Stimulated activated CD4-positive, alpha-beta T cell treated with anti-CD3 and anti-CD28 coated beads, Interleukin-1b, Interleukin-23, amount 100 ng/mL, for 48 hours (primary cell): ENCODE measurements around the gene FOXO3.
"Not testable (repeated sequence)": the region's sequence is repeated elsewhere in the genome, so short reads cannot be mapped to it uniquely, and the experiment has no call there.

ENCODE experiments used
- DNase-seq: peaks from one replicate; pipeline ENCODE4 v3.0.0-alpha.2; 2020

FOXO3 gene

GRCh38 chr6:108635505-108636226, 74.9 kb downstream of the FOXO3 start:
- peak; percentile 22 for DNase-seq

DNA sequence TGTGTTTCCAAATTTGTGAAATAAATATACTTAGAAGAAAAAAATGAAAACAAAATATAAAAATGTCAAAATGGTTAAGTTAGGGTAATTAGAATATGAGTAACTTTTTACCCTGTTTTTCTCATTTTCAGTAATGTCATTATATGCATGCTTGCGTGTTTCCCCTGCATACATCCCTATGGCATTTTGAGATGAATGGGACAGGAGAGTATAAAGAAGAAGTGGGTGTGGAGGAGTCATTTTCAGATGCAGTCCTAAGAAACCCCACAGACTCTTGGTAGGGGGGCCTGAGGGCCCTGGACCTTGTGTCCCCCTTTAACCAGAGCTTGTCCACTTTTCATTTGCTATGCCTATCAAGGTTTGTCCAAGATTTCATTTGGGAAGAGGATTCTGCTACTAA, 77.2 kb downstream of the FOXO3 start:
- no peak for DNase-seq

DNA sequence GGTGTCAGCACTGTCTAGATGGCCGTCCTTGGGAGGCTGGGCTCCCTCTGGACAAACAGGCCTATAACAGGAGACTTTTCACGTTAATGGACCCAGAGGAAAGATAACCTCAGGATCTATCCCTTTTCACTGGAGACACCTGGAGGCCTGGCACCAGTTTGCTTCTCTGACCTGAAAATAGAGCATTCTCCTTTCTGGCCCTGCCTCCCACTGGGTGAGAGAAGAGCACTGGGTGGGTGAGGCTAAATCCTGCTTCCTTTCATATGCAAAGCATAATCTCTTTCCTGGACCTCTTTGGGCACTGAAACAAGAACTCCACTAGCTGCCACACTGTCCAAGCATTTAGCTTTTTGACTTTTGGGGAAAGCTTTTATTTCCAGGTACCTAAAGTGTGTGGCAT, 78.3 kb downstream of the FOXO3 start:
- no peak for DNase-seq

DNA sequence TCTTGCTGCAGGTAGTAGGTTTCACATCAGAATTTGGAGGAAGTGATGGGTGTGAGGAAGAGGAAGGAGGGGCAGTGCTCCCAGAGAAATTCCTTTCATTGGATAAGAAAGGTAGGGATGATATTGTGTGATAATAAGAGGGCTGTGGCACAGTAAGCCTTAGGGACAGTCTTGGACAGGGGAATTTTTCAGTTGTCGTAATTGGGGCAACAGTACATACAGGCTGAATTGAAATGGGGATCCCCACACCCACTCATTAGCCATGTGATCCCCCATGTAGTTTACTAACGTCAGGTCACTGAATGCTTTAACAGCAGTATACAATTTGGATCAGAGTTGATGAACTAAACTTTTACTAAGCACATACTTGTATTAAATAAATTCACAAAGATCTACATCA, 79.4 kb downstream of the FOXO3 start:
- DNase-seq, result no peak

GRCh38 chr6:108643184-108643583, 82.5 kb downstream of the FOXO3 start:
- DNase-seq, result no peak

DNA sequence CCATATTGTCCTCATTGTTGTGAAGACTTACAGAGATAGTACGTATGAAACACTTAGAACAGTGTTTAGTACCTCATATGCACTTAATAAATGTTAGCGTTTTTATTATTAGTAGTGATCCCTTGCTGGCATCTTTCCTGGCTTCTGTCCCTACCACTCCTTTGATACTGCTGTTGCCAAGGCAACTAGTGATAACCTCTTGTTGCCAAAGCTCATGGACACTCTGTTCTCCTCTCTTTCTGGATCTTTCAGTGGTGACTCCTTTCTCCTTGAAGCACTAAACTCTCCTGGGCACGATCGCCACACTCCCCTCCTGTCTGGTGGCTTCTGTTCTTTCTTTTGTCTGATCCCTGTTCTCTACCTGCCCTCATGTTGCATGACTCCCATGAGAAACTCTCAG, 83.5 kb downstream of the FOXO3 start:
- no peak for DNase-seq

GRCh38 chr6:108648191-108648590, 87.5 kb downstream of the FOXO3 start:
- DNase-seq, result no peak

- no peak for DNase-seq
These were observed 89.6 kb downstream of the FOXO3 start for GRCh38 chr6:108650325-108650724.

DNA sequence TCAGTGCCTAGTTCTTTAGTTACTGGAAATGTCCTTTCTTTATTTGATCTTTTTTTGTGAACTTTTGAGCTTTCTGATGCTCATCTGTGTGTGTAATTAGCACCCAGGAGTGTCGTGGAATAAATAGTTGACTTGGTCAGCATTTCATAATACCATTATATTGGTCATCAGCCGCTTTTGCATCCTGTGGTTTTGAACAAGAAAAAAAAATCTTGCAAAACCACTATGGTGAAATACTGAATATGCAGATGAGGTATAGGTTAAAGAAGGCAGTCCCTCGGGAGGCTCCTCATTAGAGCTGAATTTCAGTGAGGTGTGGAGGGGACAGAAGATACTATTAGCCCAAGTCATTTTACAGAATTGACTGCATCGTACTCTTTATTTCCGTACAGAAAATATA, 90.1 kb downstream of the FOXO3 start:
- no peak for DNase-seq

- no peak for DNase-seq
These were observed 90.9 kb downstream of the FOXO3 start for GRCh38 chr6:108651340-108652227.

DNA sequence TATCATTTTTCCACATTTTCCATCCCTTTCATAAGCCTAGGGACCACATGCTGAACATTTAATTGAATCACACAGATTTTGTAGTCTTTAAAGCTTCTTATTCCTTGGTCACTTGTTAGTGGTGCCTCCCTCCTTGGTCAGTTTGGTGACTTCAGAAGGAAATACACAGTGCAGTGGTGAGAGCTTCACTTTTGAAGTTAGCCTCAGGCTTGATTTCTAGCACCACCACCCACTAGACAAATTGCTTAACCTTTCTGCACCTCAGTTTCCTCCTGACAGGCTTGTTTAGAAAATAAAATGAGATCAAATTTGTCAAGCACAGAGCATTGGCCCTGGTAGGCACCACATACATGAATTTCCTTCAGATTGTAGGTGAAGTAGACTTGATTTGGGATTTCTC, 91.7 kb downstream of the FOXO3 start:
- DNase-seq, result no peak

DNA sequence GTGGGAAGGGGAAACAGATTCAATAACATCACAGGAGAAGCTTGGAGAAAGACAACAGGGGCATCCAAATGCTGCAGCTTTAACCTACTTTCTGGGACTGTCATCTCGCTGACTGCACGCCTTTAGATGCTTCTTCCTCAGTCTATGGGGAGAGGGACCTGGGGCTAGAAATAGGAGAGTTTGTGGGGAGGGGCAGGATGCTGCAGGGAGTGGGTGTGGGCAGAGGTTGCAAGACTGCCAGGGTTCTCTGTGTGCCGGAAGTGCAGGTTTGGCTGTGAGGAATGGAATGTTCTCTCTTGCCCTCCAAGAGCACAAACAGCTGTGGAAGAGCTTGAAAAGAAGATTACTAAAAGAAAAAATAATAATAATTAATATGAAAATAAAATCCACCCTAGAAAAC, 93.2 kb downstream of the FOXO3 start:
- DNase-seq, result no peak

GRCh38 chr6:108654465-108655106, 93.9 kb downstream of the FOXO3 start:
- DNase-seq, result no peak

- DNase-seq, result no peak
These were observed 95.3 kb downstream of the FOXO3 start for GRCh38 chr6:108655806-108656651.

DNA sequence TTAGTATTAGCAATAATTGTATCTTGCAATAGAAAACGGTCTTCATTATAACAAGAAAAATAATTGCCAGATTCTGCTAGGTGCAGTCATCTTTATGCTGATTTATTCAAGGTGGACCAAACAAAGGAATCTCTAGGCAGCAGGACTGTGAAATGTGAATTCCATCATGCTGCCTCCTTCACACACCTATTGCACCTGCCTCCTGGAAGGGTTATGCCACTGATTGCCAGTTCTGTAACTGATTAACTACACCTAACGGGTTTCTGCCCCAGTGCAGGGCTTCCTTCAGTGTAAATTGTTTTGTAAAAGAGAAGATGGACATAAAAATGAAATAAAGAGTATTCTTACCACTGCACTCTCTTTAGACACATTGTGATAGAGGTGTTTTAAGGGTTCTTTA, 96.1 kb downstream of the FOXO3 start:
- no peak for DNase-seq

DNA sequence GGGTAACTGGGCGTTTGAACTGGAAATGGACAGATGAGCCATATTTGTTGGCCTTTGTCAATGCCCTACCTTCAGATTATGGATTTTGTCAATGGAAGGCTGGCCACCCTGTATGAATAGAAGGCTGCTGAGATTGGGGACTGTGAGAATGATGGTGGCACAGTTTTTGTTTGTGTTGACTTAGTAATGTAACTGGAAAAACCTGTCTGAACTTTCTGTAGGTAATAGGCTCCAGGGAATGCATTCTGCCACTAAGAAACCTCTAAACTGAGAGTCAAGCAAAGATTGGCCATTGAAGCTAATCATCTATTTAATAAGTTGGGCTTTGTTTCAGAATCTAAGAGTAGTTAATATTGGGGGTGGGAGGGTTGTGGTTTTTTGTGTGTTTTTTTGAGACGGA, 97.5 kb downstream of the FOXO3 start:
- no peak for DNase-seq

DNA sequence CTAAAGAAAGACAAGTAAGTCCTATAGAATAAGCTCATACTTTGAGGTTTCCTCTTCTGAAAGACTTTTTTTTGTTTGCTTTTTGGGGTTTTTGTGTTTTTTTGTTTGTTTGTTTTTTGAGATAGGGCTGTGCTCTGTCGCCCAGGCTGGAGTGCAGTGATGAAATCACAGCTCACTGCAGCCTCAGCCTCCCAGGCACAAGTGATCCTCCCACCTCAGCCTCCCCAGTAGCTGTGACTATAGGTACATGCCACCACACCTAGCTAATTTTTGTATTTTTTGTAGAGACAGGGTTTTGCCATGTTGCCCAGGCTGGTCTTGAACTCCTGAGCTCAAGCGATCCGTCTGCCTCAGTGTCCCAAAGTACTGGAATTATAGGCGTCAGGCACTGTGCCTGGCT, 98.1 kb downstream of the FOXO3 start:
- not testable (repeated sequence) for DNase-seq

- DNase-seq, result no peak
These were observed 99.5 kb downstream of the FOXO3 start for GRCh38 chr6:108660251-108660650.

GRCh38 chr6:108661430-108661829, 100.7 kb downstream of the FOXO3 start:
- DNase-seq, result no peak

DNA sequence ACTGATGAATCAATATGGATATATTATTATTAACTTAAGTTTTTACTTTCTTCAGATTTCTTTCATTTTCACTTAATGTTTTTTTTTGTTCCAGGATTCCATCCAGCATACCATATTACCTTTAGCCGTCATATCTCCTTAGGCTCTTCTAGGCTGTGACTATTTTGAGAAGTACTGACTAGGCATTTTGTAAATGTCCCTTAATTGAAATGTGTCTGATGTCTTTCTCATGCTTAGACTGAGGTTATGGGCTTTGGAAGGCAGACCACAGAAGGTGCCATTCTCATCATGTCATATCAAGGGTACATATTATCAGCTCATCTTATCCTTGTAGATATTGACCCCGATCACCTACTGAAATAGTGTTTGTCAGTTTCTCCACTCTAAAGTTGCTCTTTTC, 101.3 kb downstream of the FOXO3 start:
- DNase-seq, result no peak

- no peak for DNase-seq
These were observed 102.0 kb downstream of the FOXO3 start for GRCh38 chr6:108662702-108663101.

DNA sequence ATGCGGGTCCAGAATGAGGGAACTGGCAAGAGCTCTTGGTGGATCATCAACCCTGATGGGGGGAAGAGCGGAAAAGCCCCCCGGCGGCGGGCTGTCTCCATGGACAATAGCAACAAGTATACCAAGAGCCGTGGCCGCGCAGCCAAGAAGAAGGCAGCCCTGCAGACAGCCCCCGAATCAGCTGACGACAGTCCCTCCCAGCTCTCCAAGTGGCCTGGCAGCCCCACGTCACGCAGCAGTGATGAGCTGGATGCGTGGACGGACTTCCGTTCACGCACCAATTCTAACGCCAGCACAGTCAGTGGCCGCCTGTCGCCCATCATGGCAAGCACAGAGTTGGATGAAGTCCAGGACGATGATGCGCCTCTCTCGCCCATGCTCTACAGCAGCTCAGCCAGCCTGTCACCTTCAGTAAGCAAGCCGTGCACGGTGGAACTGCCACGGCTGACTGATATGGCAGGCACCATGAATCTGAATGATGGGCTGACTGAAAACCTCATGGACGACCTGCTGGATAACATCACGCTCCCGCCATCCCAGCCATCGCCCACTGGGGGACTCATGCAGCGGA, 102.9 kb downstream of the FOXO3 start:
- DNase-seq, result not testable (repeated sequence)
